A673 (cell line): ENCODE measurements around the gene ARHGAP18.

Experiments
- CTCF ChIP-seq: fragments of 300-800, 200-600 bp; sonication (generic); conservative IDR thresholded peaks from 2 replicates; pipeline ENCODE4 v1.5.1; 2017; ENCODE audit warnings: low read depth, mild to moderate bottlenecking, antibody characterized with exemption, low read length, moderate library complexity, mixed read lengths
- EZH2 ChIP-seq: fragments of 200-600 bp; sonication (generic); IDR thresholded peaks from 2 replicates; pipeline ENCODE4 v1.6.1; 2017; ENCODE audit warnings: borderline replicate concordance, low read depth, mild to moderate bottlenecking, mixed read lengths, antibody characterized with exemption, low read length; ENCODE audit not compliant: poor library complexity, severe bottlenecking

- TF ChIP-seq EZH2 = no peak
- no peak for TF ChIP-seq CTCF
Observed at GRCh38 chr6:129645106-129645829, 64.7 kb downstream of the ARHGAP18 start.
